GM21825 (cell line): ENCODE data around the gene DGKZ.

Experiments used
- ATAC-seq: cut with Tn5 transposase; IDR thresholded peaks from one replicate; pipeline ENCODE4 v1.9.1; 2021; ENCODE audit warnings: mild to moderate bottlenecking, moderate library complexity; ENCODE audit not compliant: unreplicated experiment

Gene DGKZ

DNA sequence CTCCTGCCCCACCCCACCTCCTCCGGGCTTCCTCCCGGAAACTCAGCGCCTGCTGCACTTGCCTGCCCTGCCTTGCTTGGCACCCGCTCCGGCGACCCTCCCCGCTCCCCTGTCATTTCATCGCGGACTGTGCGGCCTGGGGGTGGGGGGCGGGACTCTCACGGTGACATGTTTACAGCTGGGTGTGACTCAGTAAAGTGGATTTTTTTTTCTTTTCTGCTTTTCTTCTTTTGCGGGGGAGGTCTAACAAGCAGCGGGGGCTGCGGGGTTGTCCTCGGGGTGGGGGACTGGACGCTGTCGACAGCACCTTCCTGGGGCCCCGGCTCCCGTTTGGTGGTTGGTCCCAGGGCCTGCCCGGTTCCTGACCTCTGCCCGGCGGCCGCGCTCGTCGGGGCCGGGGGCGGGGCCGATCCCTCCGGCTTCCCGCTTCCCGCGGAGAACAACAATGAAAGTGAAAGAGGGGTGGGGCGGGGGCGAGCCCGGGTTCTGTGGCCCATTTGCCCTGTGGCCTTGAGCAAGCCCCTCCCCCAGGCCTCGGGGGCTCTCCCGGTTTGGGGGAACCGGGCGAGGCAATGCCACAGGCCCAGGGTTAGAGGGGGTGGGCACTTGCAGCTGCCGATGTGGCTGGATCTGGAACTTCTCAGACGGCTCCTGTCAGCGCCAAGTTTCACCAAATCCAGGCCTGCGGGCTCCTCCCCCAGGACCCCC is 33.2 kb downstream of the DGKZ start:
- ATAC-seq = peak; percentile 43

DNA sequence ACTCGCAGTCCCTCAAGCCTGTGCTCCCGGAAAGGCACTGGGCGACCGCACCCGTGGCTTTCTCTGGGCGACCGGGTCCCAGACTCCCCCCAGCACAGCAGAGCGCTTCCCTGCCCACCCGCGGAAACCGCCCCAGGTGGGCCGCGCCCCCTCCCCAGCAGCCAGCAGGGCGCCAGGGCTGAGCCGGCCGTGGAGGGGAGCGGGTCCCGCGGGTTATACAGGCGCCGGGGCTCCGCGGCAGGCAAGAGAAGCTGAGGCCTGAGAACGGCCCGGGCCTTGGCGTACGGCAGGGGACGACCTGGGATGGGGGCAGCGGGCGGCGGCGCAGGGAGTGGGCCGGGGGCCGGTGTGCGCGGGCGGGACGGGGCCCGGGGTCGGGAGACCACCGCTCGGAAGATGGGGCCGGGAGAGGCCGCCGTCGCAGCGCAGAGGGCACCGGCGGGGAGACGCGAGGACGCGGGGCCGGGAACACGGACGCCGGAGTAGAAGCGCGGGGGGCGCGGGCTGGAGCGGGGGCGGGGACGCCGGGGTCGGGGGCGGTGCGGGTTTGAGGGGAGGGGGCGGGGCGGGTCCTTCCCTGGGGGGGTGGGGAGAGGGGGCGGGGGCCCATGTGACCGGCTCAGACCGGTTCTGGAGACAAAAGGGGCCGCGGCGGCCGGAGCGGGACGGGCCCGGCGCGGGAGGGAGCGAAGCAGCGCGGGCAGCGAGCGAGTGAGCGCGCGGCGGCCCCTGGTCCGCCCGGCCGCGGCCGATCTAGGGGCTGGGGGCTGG is 34.0 kb downstream of the DGKZ start, which contains the start of gene MDK:
MDK (plus strand) TSS at position 622 of the 771 bp plus-strand sequence. CDS start 389 bp downstream, outside the sequence.
- no peak for ATAC-seq

DNA sequence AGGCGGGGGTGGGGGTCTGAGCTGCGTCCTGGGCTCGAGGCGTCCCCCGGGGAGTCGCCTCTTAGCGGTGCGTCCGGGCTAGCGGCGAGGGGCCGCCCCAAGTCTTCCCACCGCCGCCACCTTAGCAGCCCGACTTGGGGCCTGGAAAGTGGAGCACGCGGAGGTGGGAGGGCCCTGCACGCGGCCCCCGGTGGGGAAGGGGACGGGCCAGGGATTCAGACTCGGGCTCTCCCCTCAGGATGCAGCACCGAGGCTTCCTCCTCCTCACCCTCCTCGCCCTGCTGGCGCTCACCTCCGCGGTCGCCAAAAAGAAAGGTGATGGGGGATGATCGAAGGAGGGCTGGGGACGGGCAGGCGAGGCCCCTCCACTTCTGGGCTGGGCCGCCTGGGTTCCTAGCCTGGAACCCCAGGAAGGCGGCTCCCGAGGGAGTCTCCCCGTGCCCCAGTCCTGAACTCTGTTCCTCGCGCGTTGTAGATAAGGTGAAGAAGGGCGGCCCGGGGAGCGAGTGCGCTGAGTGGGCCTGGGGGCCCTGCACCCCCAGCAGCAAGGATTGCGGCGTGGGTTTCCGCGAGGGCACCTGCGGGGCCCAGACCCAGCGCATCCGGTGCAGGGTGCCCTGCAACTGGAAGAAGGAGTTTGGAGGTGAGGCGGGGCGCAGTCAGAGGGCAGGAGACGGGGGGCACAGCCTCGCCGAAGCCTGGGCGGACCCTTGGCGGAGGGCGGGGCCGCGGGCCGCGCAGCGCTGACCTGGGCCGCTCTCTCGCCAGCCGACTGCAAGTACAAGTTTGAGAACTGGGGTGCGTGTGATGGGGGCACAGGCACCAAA is 34.8 kb downstream of the DGKZ start:
- no peak for ATAC-seq

DNA sequence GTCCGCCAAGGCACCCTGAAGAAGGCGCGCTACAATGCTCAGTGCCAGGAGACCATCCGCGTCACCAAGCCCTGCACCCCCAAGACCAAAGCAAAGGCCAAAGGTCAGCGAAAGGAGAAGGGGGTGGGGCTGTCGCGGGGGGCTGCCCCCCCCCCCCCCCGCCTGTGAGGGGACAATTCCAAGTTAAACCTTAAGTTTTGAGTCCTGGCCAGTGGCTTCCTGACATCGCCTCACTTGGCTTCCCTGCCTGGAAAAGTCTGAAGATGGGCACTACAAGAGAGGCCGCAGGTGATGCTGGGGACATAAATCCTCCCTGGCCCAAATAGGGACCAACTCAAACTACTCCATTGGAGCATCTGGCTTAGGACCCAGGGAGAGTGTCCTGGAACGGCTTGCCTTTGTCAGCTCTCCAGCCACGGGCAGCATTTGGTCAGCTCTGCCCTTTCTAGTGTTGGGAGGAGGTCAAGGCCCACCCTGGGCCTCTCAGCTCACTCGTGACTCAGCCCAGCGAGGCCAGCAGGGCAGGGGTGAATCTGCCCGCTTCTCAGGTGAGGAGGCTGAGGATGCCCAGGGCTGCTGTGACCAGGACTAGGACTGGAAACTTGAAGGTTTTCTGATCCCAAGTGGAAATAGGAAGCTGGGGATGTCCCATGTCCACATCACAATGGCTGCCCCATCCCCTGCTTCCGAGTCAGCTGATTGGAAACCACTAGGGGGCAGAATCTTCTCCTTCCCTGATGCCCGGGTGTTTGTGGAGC is 35.6 kb downstream of the DGKZ start:
- no peak for ATAC-seq

DNA sequence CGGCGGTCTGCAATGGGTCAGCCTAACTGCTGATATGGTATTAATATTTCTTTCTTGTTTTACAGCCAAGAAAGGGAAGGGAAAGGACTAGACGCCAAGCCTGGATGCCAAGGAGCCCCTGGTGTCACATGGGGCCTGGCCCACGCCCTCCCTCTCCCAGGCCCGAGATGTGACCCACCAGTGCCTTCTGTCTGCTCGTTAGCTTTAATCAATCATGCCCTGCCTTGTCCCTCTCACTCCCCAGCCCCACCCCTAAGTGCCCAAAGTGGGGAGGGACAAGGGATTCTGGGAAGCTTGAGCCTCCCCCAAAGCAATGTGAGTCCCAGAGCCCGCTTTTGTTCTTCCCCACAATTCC is 36.1 kb downstream of the DGKZ start:
- no peak for ATAC-seq

DNA sequence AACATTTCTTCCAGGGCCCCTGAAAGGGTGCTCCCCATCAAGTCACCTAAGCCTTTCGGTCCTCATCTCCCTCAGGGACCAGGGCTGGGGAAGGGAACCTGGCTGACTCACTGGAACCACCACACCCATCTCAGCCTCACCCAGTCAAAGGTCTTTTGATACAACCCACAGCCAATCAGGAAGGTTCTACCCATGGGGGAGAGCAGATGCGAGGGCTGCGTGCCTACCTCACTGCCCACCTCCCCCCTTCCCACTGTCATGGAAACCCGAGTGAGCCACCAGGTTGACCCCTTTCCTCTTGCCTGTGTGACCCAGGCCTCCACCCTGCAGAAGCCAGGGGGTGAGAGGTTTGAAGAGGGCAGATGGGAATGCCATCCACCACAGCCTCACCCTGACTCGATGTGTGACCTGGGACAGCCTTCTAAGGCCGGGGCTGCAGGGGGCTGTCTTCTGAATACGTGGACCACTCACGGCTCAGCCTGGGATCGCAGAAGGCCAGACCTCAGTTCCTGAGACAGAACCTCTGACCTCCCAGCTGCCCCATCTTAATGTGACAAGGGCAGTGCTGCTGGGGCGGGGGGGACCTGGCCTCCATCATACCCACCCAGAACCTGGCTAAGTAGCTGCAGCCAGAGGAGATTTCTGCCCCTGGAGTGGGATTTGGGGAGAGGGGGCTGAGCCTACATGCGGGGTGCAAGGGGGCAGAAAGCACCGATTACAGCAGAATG is 36.9 kb downstream of the DGKZ start:
- no peak for ATAC-seq

DNA sequence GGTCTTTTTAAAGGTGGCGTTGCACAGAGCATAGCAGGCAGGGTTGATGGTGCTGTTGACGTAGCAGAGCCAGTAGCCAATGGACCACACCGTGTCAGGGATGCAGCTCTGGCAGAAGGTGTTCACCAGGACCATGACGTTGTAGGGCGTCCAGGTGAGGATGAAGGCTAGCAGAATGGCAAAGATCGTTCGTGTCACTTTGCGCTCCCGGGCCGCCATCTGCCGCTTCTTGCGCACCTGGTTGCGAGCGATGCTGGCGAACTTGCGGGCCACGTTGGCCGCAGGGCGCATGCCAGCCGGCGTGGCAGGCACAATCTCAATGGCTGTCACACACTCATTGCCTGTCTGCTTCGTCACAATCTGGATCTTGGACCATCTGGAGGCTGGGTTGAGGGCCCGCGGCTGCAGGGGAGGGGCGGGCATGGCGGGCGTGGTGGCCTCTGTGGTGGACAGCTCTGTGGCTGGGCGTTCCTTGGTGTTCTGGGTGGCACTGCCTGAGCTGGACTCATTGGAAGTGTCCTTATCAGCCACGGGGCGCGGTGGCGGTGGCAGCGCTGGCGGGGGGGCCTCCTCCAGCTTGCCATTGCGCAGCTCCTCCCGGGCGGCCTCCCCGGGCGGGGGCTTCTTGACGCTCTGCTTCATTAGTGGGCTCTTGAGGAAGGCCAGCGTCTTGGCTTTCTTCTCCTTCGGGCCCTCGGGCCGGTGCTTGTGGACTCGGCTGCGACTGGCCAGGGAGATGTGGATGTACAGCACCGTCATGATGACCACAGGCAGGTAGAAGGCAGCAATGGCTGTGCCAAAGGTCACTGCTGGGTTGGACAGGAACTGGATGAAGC is 38.1 kb downstream of the DGKZ start:
- no peak for ATAC-seq

DNA sequence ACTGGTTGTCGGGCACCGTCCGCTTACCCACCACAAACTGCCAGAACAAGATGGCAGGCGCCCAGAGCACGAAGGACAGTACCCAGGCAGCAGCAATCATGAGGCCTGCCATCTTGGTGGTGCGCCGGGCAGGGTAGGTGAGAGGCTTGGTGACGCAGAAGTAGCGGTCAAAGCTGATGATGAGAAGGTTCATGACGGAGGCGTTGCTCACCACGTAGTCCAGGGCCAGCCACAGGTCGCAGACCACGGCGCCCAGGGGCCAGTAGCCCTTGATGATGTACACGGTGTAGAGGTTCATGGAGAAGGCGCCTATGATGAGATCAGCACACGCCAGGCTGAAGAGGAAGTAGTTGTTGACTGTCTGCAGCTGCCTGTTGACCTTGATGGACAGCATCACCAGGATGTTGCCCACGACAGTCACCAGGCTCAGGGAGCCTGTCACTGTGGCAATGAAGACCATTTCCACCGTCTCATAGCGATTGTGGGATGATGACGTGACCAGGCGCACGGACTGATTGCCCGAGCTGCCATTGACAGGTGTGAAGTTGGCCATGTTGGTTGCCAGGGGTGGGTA is 38.8 kb downstream of the DGKZ start:
- no peak for ATAC-seq

DNA sequence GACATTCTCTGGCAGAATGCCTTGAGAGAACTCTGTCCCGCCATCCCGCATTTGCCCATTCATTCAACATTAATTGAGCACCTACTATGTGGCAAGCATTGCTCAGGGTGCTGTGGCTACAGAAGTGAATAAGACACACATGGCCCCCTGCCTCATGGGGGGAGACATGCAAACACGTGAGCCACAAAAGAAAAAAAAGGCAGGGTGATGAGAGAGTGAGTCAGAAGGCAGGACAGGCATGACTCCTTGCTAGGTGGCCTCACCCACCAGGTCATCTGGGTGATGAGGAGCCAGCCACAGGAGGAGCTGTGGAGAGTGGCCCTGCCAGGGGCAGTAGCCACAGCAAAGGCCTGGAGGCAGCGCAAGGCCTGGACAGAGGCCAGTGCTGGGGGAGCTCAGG is 39.4 kb downstream of the DGKZ start:
- no peak for ATAC-seq

DNA sequence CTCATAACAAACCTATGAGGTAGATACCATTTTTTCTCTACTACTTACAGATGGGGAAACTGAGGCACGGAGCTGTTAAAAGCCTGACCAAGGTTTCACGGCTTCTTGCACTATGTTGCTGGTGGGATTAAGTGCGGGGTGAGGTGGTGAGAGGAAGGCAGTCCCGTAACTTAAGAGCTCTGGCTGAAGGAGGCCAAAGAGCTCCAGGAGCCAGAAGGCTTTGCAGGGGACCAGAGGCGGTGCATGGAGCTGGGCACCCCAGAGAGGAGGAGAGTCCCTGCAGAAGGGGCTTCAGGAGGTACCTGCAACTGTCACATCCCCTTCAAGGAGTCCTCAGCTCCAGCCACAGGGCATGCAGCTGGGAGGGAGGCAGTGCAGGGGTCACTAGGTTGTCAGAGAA is 40.2 kb downstream of the DGKZ start:
- ATAC-seq = no peak

DNA sequence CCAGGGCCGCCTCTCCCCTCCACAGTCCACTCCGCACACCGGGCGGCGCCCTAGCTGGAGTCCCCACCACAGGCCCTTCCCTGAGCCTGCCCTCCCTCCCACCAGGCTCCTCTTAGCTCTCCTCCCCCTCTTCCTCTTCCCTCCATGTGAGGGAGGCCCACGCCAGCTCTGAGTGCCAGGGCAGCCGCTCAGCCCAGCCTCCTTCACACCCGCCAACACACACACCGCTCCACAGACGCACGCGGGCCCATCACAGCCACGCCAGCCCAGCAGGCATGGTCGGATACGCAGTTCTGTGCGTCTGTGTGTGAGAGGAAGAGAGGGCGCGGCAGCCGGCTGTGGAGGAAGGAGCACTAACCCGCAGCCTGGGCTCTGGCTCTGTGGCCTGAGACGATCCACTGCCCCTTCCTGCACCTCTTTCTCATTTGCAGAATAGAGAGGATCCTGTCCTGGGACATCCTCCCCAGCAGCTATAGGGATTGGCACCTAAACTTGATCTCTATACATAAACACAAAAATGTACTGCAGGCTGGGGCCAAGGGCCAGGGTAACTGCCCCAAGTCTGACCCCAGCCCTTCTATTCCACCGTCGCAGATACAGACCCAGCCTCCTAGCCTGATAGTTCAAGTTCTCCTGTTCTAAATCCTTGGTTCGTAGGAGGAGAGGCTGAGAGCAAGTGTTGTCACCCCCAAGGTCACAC is 40.8 kb downstream of the DGKZ start:
- ATAC-seq = no peak

DNA sequence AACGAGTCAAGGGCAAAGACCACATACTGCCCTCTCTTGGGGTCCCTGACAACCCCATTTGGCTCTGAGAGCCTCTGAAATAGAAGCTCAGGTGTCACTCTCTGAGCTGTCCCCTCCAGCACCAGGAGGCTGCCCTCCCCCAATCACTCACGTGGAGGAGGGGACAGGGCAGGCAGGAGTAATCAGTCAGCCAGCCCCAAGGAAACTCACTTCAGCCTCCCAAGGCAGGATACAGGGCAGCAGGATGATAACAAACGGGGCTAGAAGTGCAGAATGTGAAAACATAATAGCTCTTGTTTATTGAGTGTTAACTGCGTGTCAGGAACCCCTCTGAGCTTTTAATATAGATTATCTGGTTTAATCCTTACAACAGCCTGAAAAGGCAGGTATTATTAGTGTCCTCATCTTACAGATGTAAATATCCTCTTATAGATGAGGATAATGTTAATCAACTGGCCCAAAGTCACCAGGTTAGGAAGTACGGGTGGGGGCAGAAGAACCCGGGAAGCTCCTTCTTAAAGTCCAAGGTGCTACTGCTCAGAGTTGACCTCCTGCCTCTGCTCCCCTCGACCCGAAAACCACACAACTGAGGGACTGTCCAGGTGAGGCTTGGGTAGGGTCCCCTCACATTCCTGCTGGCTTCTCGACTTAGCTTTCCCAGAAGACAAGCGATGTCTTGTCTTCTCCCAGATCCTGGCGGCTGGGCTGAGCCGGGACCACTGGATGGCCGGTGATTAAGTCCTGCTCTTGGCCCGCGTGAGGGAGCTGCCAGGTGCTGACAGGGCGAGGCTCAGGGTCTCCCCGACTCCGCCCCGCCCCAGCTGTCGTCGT is 41.6 kb downstream of the DGKZ start:
- ATAC-seq = no peak

DNA sequence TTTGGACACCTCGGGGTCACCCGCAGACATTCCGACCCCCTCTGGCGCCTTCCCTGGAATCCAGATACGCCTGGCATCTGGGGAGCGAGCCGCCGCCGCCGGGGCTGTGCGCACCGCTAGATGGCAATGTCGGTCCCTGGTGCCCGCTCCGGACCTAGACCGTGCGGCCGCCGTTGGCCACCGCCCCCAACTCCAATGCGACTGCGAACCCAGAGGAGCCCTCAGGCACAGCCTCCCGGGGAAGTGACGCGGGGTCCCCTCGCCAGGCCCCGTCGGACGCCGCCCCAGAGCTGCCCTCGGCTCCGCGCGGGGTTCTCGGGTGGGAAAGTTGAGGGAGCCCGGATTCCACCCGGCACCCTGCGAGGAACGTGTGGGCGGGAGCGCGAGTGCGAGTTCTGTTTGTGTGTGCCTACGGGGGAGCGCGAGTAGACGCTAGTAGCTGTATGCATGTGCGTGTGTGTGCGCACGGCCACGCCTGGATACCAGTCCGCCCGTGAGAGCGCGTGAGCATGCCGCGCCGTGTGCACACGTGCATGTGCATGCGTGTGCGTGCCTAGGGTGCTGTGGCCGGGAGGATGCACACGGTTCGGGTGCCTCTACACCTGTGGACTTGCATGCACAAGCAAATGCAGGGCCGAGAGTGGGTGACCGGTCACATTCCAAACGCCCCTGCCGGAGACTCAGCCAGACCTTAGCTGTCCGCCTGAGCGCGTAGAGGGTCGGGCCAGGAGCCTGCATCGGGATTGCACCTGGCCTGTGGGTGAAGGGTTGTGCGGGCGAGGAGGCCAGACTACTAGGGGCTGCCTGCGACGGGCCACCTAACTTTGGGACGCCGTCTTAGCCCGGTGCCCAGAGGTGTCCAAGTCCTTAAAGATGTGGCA is 42.4 kb downstream of the DGKZ start:
- peak; percentile 51 for ATAC-seq

DNA sequence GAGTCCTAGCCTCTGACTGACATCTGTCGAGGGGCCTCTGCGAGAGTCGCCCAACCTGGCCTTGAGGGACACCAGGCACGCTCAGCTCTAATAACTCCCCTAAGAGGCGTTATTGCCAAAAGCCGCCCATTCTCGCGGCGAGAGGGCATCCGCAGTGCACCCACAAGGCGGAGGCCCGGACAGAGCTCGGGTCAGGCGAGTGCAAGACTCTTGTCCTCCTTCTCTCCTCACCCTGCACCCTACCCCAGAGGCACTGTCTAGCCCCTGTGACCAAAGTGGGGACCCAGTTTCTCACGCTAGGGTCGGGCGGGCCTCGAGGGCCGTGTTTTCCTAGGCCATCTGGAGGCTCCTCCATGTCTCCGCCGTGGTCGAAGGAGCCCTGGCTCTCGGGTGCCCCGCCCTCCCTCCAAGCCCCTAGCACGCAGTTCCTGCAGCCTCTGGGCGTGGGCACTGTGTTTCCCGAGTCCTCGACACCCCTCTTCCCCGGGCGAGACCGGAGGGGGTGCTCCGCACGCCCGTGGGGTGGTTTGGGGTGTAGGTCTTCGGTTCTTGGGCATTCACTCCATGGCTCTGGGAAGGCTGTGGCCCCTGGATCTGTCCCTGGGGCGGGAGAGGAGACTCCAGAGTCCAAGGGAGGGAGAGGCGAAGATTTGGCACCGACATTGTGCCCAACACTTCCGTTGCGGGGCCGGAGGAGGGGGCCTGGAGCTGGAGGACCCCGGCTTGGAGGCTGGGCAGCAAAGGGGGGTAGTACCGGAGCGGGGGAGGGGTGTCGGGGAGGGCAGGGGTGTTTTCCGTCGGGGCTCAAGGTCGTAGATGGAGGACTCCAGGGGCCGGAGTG is 43.3 kb downstream of the DGKZ start:
- ATAC-seq = no peak

DNA sequence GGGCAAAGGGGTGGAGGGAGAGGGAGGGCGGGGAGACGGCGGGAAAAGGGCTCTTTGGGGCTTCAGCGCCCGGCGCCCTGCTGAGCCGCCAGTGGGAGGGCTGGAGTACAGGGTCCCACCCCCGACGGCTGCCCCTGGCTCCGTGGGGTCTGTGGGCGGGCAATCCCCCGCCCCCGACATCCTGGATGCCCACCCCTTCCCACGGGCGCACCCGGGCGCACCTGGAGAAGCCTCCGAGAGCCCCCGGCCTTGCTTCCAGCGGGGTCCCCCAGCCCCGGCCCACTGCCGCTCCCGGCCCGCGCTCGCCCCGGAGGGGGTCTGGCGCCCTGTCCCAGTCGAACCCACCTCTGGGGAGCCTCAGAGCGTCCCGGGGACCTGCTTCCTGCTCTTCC is 43.9 kb downstream of the DGKZ start:
- ATAC-seq = no peak
